ENCODE data around the gene DOCK2.

GRCh38 chr5:169763376-169764017, 126.4 kb downstream of the DOCK2 start:
- TF ChIP-seq POLR2A (IDR thresholded peaks at IDR 0.05) (no peak), CTCF (IDR thresholded peaks at IDR 0.05 in 4 of 5, conservative IDR thresholded peaks at IDR 0.05 in 1 of 5) (no peak)
